ENCODE results near the gene TRIOBP. TPM values are rescaled to one million over a fixed set of nuclear protein-coding genes. Genes with fewer than 3 reads are reported as not detected.

Gene TRIOBP
- polyA plus RNA-seq, 1 donor (not counting 4 experiments of a cell fraction or from before 2014, with no cell fraction given): 22.2 TPM

GRCh38 chr22:37758694-37759093 lies 61.8 kb downstream of the TRIOBP start:
- peaks cover 2% of the 10 kb centered on the region for H3K9me1 ChIP-seq (ENCODE audit: control insufficient read depth, extremely low read depth, insufficient read depth, low read length)
- TF ChIP-seq, protein P1, sequence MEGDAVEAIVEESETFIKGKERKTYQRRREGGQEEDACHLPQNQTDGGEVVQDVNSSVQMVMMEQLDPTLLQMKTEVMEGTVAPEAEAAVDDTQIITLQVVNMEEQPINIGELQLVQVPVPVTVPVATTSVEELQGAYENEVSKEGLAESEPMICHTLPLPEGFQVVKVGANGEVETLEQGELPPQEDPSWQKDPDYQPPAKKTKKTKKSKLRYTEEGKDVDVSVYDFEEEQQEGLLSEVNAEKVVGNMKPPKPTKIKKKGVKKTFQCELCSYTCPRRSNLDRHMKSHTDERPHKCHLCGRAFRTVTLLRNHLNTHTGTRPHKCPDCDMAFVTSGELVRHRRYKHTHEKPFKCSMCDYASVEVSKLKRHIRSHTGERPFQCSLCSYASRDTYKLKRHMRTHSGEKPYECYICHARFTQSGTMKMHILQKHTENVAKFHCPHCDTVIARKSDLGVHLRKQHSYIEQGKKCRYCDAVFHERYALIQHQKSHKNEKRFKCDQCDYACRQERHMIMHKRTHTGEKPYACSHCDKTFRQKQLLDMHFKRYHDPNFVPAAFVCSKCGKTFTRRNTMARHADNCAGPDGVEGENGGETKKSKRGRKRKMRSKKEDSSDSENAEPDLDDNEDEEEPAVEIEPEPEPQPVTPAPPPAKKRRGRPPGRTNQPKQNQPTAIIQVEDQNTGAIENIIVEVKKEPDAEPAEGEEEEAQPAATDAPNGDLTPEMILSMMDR (optimal IDR thresholded peaks at IDR 0.05 in 1 of 3, IDR thresholded peaks at IDR 0.05 in 1 of 3, conservative IDR thresholded peaks at IDR 0.05 in 1 of 3; ENCODE audit: extremely low read depth in 1 of 3, insufficient read depth in 2 of 3, low read length in 3 of 3): no peak
- TF ChIP-seq EZH2 (IDR thresholded peaks at IDR 0.05; ENCODE audit: low read length): no peak
- no peak overlapping the region for H3K4me2 ChIP-seq (ENCODE audit: control insufficient read depth, extremely low read depth, insufficient read depth, low read depth, low read length)
- no peaks in the 10 kb centered on the region for H3K27me3 ChIP-seq (ENCODE audit: control insufficient read depth, extremely low read depth, insufficient read depth, low read length)
- no peak overlapping the region for H3K9ac ChIP-seq (ENCODE audit: control insufficient read depth, extremely low read depth, insufficient read depth, low read length)
- H4K20me1 ChIP-seq (ENCODE audit: control insufficient read depth, extremely low read depth, insufficient read depth, low read length): peaks cover 6% of the 10 kb centered on the region
- peaks cover 41 to 53% of the 10 kb centered on the region in 2 experiments for H3K36me3 ChIP-seq (ENCODE audit: control insufficient read depth in 2 of 2, extremely low read depth in 1 of 2, insufficient read depth in 2 of 2, low read length in 2 of 2)
- dilution Hi-C loops (cut with MboI; ENCODE audit: extremely low pct_ligation_motif_present, low sequenced_read_pairs): no loop called here
- H3K4me3 ChIP-seq (ENCODE audit: control insufficient read depth in 2 of 3, extremely low read depth in 1 of 3, insufficient read depth in 2 of 3, low read depth in 1 of 3, low read length in 3 of 3): no peak overlapping the region
- no peak overlapping the region for H2AFZ ChIP-seq (ENCODE audit: control insufficient read depth, low read length)
- DNase-seq (ENCODE audit: low read depth, low spot score): no peak
- no peak overlapping the region for H3K27ac ChIP-seq (ENCODE audit: control insufficient read depth, insufficient read depth, low read length)
- no peaks in the 10 kb centered on the region for H3K9me3 ChIP-seq (ENCODE audit: control insufficient read depth, low read depth, low read length)
- peaks cover 17% of the 10 kb centered on the region for H3K4me1 ChIP-seq (ENCODE audit: control insufficient read depth, extremely low read depth, insufficient read depth, low read length)
- H3K79me2 ChIP-seq (ENCODE audit: control insufficient read depth, insufficient read depth, low read length): no peaks in the 10 kb centered on the region
- FAIRE-seq: no peak

DNA sequence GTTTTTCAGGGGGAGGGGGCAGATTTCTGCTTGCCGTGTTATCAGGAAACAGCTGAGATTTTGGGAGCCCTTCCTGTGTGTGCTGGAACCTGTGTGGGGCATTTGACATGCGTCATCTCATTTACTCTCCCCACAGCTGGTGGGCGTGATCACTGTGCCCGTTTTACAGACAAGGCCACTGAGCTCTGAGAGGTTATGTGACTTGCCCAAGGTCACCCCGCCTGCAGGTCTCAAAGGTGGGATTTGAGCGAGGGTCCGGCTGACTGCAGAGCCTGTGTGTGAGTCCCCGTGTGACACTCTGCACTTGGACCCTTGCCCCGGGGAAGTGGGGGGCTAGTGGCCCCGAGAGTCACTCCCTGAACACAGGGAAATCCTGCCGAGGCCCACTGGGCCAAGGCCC lies 62.4 kb downstream of the TRIOBP start:
- Histone ChIP-seq H3K9me3 (ENCODE audit: control insufficient read depth, low read depth, low read length) (no peaks in the 10 kb centered on the region), H4K20me1 (ENCODE audit: control insufficient read depth, extremely low read depth, insufficient read depth, low read length) (peaks cover 6% of the 10 kb centered on the region), H3K27me3 (ENCODE audit: control insufficient read depth, extremely low read depth, insufficient read depth, low read length) (no peaks in the 10 kb centered on the region), H3K36me3 (ENCODE audit: control insufficient read depth in 2 of 2, extremely low read depth in 1 of 2, insufficient read depth in 2 of 2, low read length in 2 of 2) (peaks cover 47 to 58% of the 10 kb centered on the region in 2 experiments), H3K79me2 (ENCODE audit: control insufficient read depth, insufficient read depth, low read length) (no peaks in the 10 kb centered on the region), H3K9ac (ENCODE audit: control insufficient read depth, extremely low read depth, insufficient read depth, low read length) (no peak overlapping the region), H3K27ac (ENCODE audit: control insufficient read depth, insufficient read depth, low read length) (no peak overlapping the region), H3K4me1 (ENCODE audit: control insufficient read depth, extremely low read depth, insufficient read depth, low read length) (peaks cover 17% of the 10 kb centered on the region), H3K9me1 (ENCODE audit: control insufficient read depth, extremely low read depth, insufficient read depth, low read length) (peaks cover 2% of the 10 kb centered on the region), H2AFZ (ENCODE audit: control insufficient read depth, low read length) (no peak overlapping the region), H3K4me3 (ENCODE audit: control insufficient read depth in 2 of 3, extremely low read depth in 1 of 3, insufficient read depth in 2 of 3, low read depth in 1 of 3, low read length in 3 of 3) (no peak overlapping the region), H3K4me2 (ENCODE audit: control insufficient read depth, extremely low read depth, insufficient read depth, low read depth, low read length) (no peak overlapping the region)
- TF ChIP-seq EZH2 (IDR thresholded peaks at IDR 0.05; ENCODE audit: low read length): no peak
- FAIRE-seq (no peak), DNase-seq (ENCODE audit: low read depth, low spot score) (no peak)
- dilution Hi-C loops (cut with MboI; ENCODE audit: extremely low pct_ligation_motif_present, low sequenced_read_pairs): no loop called here

GRCh38 chr22:37760152-37760551 lies 63.3 kb downstream of the TRIOBP start:
- no peak overlapping the region for H2AFZ ChIP-seq (ENCODE audit: control insufficient read depth, low read length)
- dilution Hi-C loops (cut with MboI; ENCODE audit: extremely low pct_ligation_motif_present, low sequenced_read_pairs): no loop called here
- no peaks in the 10 kb centered on the region for H3K9me3 ChIP-seq (ENCODE audit: control insufficient read depth, low read depth, low read length)
- no peak overlapping the region for H3K4me3 ChIP-seq (ENCODE audit: control insufficient read depth in 2 of 3, extremely low read depth in 1 of 3, insufficient read depth in 2 of 3, low read depth in 1 of 3, low read length in 3 of 3)
- H3K27me3 ChIP-seq (ENCODE audit: control insufficient read depth, extremely low read depth, insufficient read depth, low read length): no peaks in the 10 kb centered on the region
- TF ChIP-seq EZH2 (IDR thresholded peaks at IDR 0.05; ENCODE audit: low read length): no peak
- TF ChIP-seq, protein P1 (optimal IDR thresholded peaks at IDR 0.05 in 1 of 3, IDR thresholded peaks at IDR 0.05 in 1 of 3, conservative IDR thresholded peaks at IDR 0.05 in 1 of 3; ENCODE audit: extremely low read depth in 1 of 3, insufficient read depth in 2 of 3, low read length in 3 of 3): no peak
- peaks cover 43 to 51% of the 10 kb centered on the region in 2 experiments for H3K36me3 ChIP-seq (ENCODE audit: control insufficient read depth in 2 of 2, extremely low read depth in 1 of 2, insufficient read depth in 2 of 2, low read length in 2 of 2)
- DNase-seq (ENCODE audit: low read depth, low spot score): no peak
- no peak overlapping the region for H3K27ac ChIP-seq (ENCODE audit: control insufficient read depth, insufficient read depth, low read length)
- H3K9ac ChIP-seq (ENCODE audit: control insufficient read depth, extremely low read depth, insufficient read depth, low read length): no peak overlapping the region
- no peak for FAIRE-seq
- peaks cover 6% of the 10 kb centered on the region for H4K20me1 ChIP-seq (ENCODE audit: control insufficient read depth, extremely low read depth, insufficient read depth, low read length)
- H3K9me1 ChIP-seq (ENCODE audit: control insufficient read depth, extremely low read depth, insufficient read depth, low read length): peaks cover 2% of the 10 kb centered on the region
- H3K4me1 ChIP-seq (ENCODE audit: control insufficient read depth, extremely low read depth, insufficient read depth, low read length): peaks cover 17% of the 10 kb centered on the region
- no peaks in the 10 kb centered on the region for H3K79me2 ChIP-seq (ENCODE audit: control insufficient read depth, insufficient read depth, low read length)
- no peak overlapping the region for H3K4me2 ChIP-seq (ENCODE audit: control insufficient read depth, extremely low read depth, insufficient read depth, low read depth, low read length)
